ENCODE results near the gene KMT2C.

KMT2C gene

GRCh38 chr7:152434511-152435383 is 1.1 kb downstream of the KMT2C start:
- peak; percentile 29; the same call in 1 of the 2 replicates for TF ChIP-seq ZBTB7A (IDR thresholded peaks at IDR 0.05; ENCODE audit: low read depth)

GRCh38 chr7:152430854-152431253 is 4.9 kb downstream of the KMT2C start:
- no peak for TF ChIP-seq USF1 (IDR thresholded peaks at IDR 0.05)
- no peak for TF ChIP-seq NFIC (IDR thresholded peaks at IDR 0.05)
- no peak for TF ChIP-seq RAD21 (IDR thresholded peaks at IDR 0.05; ENCODE audit: low read depth)
- TF ChIP-seq ZBTB7A (IDR thresholded peaks at IDR 0.05; ENCODE audit: low read depth), result no peak
- no peak for TF ChIP-seq REST (IDR thresholded peaks at IDR 0.05; ENCODE audit: low read depth)
- no peak for TF ChIP-seq EP300 (IDR thresholded peaks at IDR 0.05; ENCODE audit: borderline replicate concordance)

GRCh38 chr7:152424348-152425108 is 11.3 kb downstream of the KMT2C start:
- TF ChIP-seq MAX (IDR thresholded peaks at IDR 0.05) (no peak), CEBPB (IDR thresholded peaks at IDR 0.05) (no peak), EGR1 (IDR thresholded peaks at IDR 0.05) (no peak), NFIC (IDR thresholded peaks at IDR 0.05) (no peak), ZBTB7A (IDR thresholded peaks at IDR 0.05; ENCODE audit: low read depth) (no peak), TCF12 (IDR thresholded peaks at IDR 0.05; ENCODE audit: low read depth) (no peak), CREB1 (IDR thresholded peaks at IDR 0.05; ENCODE audit: low read depth) (no peak), REST (IDR thresholded peaks at IDR 0.05; ENCODE audit: low read depth) (no peak), TEAD4 (IDR thresholded peaks at IDR 0.05) (no peak), FOXM1 (IDR thresholded peaks at IDR 0.05; ENCODE audit: borderline replicate concordance, low read depth) (no peak), RAD21 (IDR thresholded peaks at IDR 0.05; ENCODE audit: low read depth) (no peak), USF1 (IDR thresholded peaks at IDR 0.05) (no peak), EP300 (IDR thresholded peaks at IDR 0.05; ENCODE audit: borderline replicate concordance) (no peak), YY1 (IDR thresholded peaks at IDR 0.05; ENCODE audit: low read depth) (no peak), TAF1 (IDR thresholded peaks at IDR 0.05; ENCODE audit: low read depth) (no peak)

- TF ChIP-seq ZBTB7A (IDR thresholded peaks at IDR 0.05; ENCODE audit: low read depth) (no peak), TCF12 (IDR thresholded peaks at IDR 0.05; ENCODE audit: low read depth) (no peak), USF1 (IDR thresholded peaks at IDR 0.05) (no peak), EGR1 (IDR thresholded peaks at IDR 0.05) (no peak), TEAD4 (IDR thresholded peaks at IDR 0.05) (no peak), NFIC (IDR thresholded peaks at IDR 0.05) (no peak), REST (IDR thresholded peaks at IDR 0.05; ENCODE audit: low read depth) (no peak), CEBPB (IDR thresholded peaks at IDR 0.05) (no peak), YY1 (IDR thresholded peaks at IDR 0.05; ENCODE audit: low read depth) (no peak)
Observed at GRCh38 chr7:152423991-152424347, 11.8 kb downstream of the KMT2C start.
